Activated gamma-delta T cell treated with Interleukin-2 at 50 U/mL for 16 hours (primary cell): ENCODE measurements around the gene MRRF.

Experiments used
- DNase-seq: peaks from one replicate; pipeline ENCODE4 v3.0.0-alpha.2; 2020

The MRRF gene

GRCh38 chr9:122264360-122265148 is at the start of gene MRRF, which contains the start of gene RBM18:
Gene MRRF, plus strand, starts transcription at chr9:122264882. Its CDS starts 6,010 bp downstream, at chr9:122270892.
Gene RBM18, minus strand, starts transcription at chr9:122264840. Its CDS starts 3,348 bp downstream, at chr9:122261492.
- peak; percentile 80 for DNase-seq

- DNase-seq: no peak
Measured at GRCh38 chr9:122215663-122216062, 49.0 kb upstream of the MRRF start.

GRCh38 chr9:122216138-122216797 is 48.4 kb upstream of the MRRF start:
- no peak for DNase-seq

GRCh38 chr9:122216798-122217418 is 47.8 kb upstream of the MRRF start:
- DNase-seq: no peak

GRCh38 chr9:122217640-122218039 is 47.0 kb upstream of the MRRF start:
- DNase-seq: no peak

- no peak for DNase-seq
Measured at GRCh38 chr9:122218071-122218934, 46.4 kb upstream of the MRRF start.

GRCh38 chr9:122218935-122219855 is 45.5 kb upstream of the MRRF start:
- DNase-seq: no peak

- DNase-seq: no peak
Measured at GRCh38 chr9:122219856-122220672, 44.6 kb upstream of the MRRF start.

- DNase-seq: no peak
Measured at GRCh38 chr9:122220673-122221182, 44.0 kb upstream of the MRRF start.

- no peak for DNase-seq
Measured at GRCh38 chr9:122221183-122221811, 43.4 kb upstream of the MRRF start.

GRCh38 chr9:122222791-122223190 is 41.9 kb upstream of the MRRF start:
- no peak for DNase-seq

- DNase-seq: no peak
Measured at GRCh38 chr9:122223435-122223834, 41.2 kb upstream of the MRRF start.

GRCh38 chr9:122225312-122226141 is 39.2 kb upstream of the MRRF start:
- no peak for DNase-seq

GRCh38 chr9:122226142-122226757 is 38.4 kb upstream of the MRRF start:
- no peak for DNase-seq

GRCh38 chr9:122226758-122227574 is 37.7 kb upstream of the MRRF start:
- DNase-seq: no peak

- DNase-seq: no peak
Measured at GRCh38 chr9:122227575-122227900, 37.1 kb upstream of the MRRF start.

- DNase-seq: no peak
Measured at GRCh38 chr9:122228191-122228567, 36.5 kb upstream of the MRRF start.
